Measurements from ENCODE around the gene SPAG17. TPM values are rescaled to one million over a fixed set of nuclear protein-coding genes. Genes with fewer than 3 reads are reported as not detected.

The SPAG17 gene
- total RNA-seq, 2 donors from 2014 or later = 9.0 TPM; not detected in 1

- H3K27ac ChIP-seq = no peak overlapping the region
- DNase-seq (ENCODE audit: low spot score) = no peak
- H3K27me3 ChIP-seq (replicated peaks; ENCODE audit: insufficient read depth) = no peaks in the 10 kb centered on the region
- H3K4me3 ChIP-seq = no peak overlapping the region
- no peak for TF ChIP-seq CTCF (IDR thresholded peaks at IDR 0.05)
- TF ChIP-seq POLR2AphosphoS5 (IDR thresholded peaks at IDR 0.05) = no peak
- TF ChIP-seq POLR2A (IDR thresholded peaks at IDR 0.05) = no peak
- WGBS = 33% methylated on average over 5 of the region's 5 CpGs
- intact Hi-C loops (cut with DNase I) = no loop called here
- no peaks in the 10 kb centered on the region for H3K4me1 ChIP-seq (replicated peaks)
- H3K36me3 ChIP-seq = no peaks in the 10 kb centered on the region
- no peaks in the 10 kb centered on the region for H3K9me3 ChIP-seq
These were observed 32.3 kb upstream of the SPAG17 start for GRCh38 chr1:118217141-118217838.

- WGBS = 86% methylated on average over 2 of the region's 2 CpGs
- Histone ChIP-seq H3K4me1 (replicated peaks) (no peaks in the 10 kb centered on the region), H3K36me3 (no peaks in the 10 kb centered on the region), H3K27me3 (replicated peaks; ENCODE audit: insufficient read depth) (no peaks in the 10 kb centered on the region), H3K4me3 (no peak overlapping the region), H3K9me3 (no peaks in the 10 kb centered on the region), H3K27ac (no peak overlapping the region)
- DNase-seq (ENCODE audit: low spot score) = no peak
- TF ChIP-seq POLR2AphosphoS5 (IDR thresholded peaks at IDR 0.05) (no peak), POLR2A (IDR thresholded peaks at IDR 0.05) (no peak), CTCF (IDR thresholded peaks at IDR 0.05) (no peak)
- intact Hi-C loops (cut with DNase I) = no loop called here
These were observed 29.8 kb upstream of the SPAG17 start for GRCh38 chr1:118214866-118215265.

GRCh38 chr1:118210723-118211110, 25.7 kb upstream of the SPAG17 start:
- TF ChIP-seq POLR2A (IDR thresholded peaks at IDR 0.05) = no peak
- no peak for TF ChIP-seq POLR2AphosphoS5 (IDR thresholded peaks at IDR 0.05)
- no peak for TF ChIP-seq CTCF (IDR thresholded peaks at IDR 0.05)
- 78% methylated on average over 3 of the region's 3 CpGs for WGBS
- DNase-seq (ENCODE audit: low spot score) = no peak

GRCh38 chr1:118210051-118210722, 25.2 kb upstream of the SPAG17 start:
- no peak for DNase-seq (ENCODE audit: low spot score)
- no peak overlapping the region for H3K27ac ChIP-seq
- WGBS = 95% methylated on average over 1 of the region's 1 CpG
- no peaks in the 10 kb centered on the region for H3K27me3 ChIP-seq (replicated peaks; ENCODE audit: insufficient read depth)
- TF ChIP-seq CTCF (IDR thresholded peaks at IDR 0.05) = no peak
- TF ChIP-seq POLR2A (IDR thresholded peaks at IDR 0.05) = no peak
- TF ChIP-seq POLR2AphosphoS5 (IDR thresholded peaks at IDR 0.05) = no peak
- H3K36me3 ChIP-seq = no peaks in the 10 kb centered on the region
- intact Hi-C loops (cut with DNase I) = no loop called here
- no peaks in the 10 kb centered on the region for H3K4me1 ChIP-seq (replicated peaks)
- no peak overlapping the region for H3K4me3 ChIP-seq
- no peaks in the 10 kb centered on the region for H3K9me3 ChIP-seq

More at GRCh38 chr1:118210723-118211110, 25.7 kb upstream of the SPAG17 start:
- no peak overlapping the region for H3K4me3 ChIP-seq
- no peak overlapping the region for H3K27ac ChIP-seq
- no peaks in the 10 kb centered on the region for H3K9me3 ChIP-seq
- intact Hi-C loops (cut with DNase I) = no loop called here
- H3K36me3 ChIP-seq = no peaks in the 10 kb centered on the region
- H3K27me3 ChIP-seq (replicated peaks; ENCODE audit: insufficient read depth) = no peaks in the 10 kb centered on the region
- no peaks in the 10 kb centered on the region for H3K4me1 ChIP-seq (replicated peaks)

GRCh38 chr1:118209648-118210047, 24.6 kb upstream of the SPAG17 start:
- Histone ChIP-seq H3K27ac (no peak overlapping the region), H3K4me3 (no peak overlapping the region), H3K27me3 (replicated peaks; ENCODE audit: insufficient read depth) (no peaks in the 10 kb centered on the region), H3K9me3 (no peaks in the 10 kb centered on the region), H3K36me3 (no peaks in the 10 kb centered on the region), H3K4me1 (replicated peaks) (no peaks in the 10 kb centered on the region)
- intact Hi-C loops (cut with DNase I) = no loop called here
- TF ChIP-seq POLR2A (IDR thresholded peaks at IDR 0.05) (no peak), POLR2AphosphoS5 (IDR thresholded peaks at IDR 0.05) (no peak), CTCF (IDR thresholded peaks at IDR 0.05) (no peak)
- DNase-seq (ENCODE audit: low spot score) = peak; percentile 31
- 37% methylated on average over 6 of the region's 6 CpGs for WGBS
